Aorta (tissue), 5 donors: ENCODE results near the gene OR2A7. TPM values are rescaled to one million over a fixed set of nuclear protein-coding genes. Genes with fewer than 3 reads are reported as not detected.
"Not testable (repeated sequence)": the region's sequence is repeated elsewhere in the genome, so short reads cannot be mapped to it uniquely, and the experiment has no call there.

Experiments
- ATAC-seq: fragments of 200-7000 bp; cut with Tn5 transposase; one replicate; pipeline ENCODE4 v1.9.1; 2022; ENCODE audit warnings: moderate library complexity; ENCODE audit not compliant: low FRiP score
- DNase-seq, 2 donors: peaks; one replicate each; pipeline ENCODE4 v3.0.0-alpha.2; 2020
- H3K27ac ChIP-seq, 2 donors: one replicate each; pipeline ENCODE4 v1.5.1; 2013; ENCODE audit warnings: low read length in 2 of 2, mild to moderate bottlenecking in 2 of 2, moderate library complexity in 2 of 2, control low read depth in 1 of 2, inconsistent platforms in 1 of 2, low read depth in 1 of 2
- H3K27me3 ChIP-seq, 2 donors: one replicate each; pipeline ENCODE4 v1.6.1; 2013; ENCODE audit warnings: control low read depth in 1 of 2, low read length in 1 of 2, mild to moderate bottlenecking in 1 of 2, moderate library complexity in 1 of 2; ENCODE audit not compliant: insufficient read depth in 2 of 2, control insufficient read depth in 1 of 2
- H3K36me3 ChIP-seq, 2 donors: one replicate each; pipeline ENCODE4 v1.6.1; 2013; ENCODE audit warnings: control low read depth in 1 of 2, low read length in 1 of 2, mild to moderate bottlenecking in 1 of 2; ENCODE audit not compliant: insufficient read depth in 2 of 2, control insufficient read depth in 1 of 2
- H3K4me1 ChIP-seq, 2 donors: one replicate each; pipeline ENCODE4 v1.6.1; 2013; ENCODE audit warnings: low read length in 2 of 2, control low read depth in 1 of 2, mild to moderate bottlenecking in 1 of 2, moderate library complexity in 1 of 2; ENCODE audit not compliant: insufficient read depth in 2 of 2, control insufficient read depth in 1 of 2
- H3K4me3 ChIP-seq, 2 donors: one replicate each; pipeline ENCODE4 v1.5.1; 2013; ENCODE audit warnings: low read length in 2 of 2, control low read depth in 1 of 2, mild to moderate bottlenecking in 1 of 2
- H3K9me3 ChIP-seq: one replicate; pipeline ENCODE4 v1.6.1; 2013; ENCODE audit warnings: mild to moderate bottlenecking, low read length; ENCODE audit not compliant: control insufficient read depth
- intact Hi-C, 2 donors: fragments of 100-400 bp; cut with DNase I; formaldehyde crosslinking; loops; one replicate each; pipeline versions ENCODE4 v1.14.2 to v1.15.0; 2022
- polyA plus RNA-seq, 2 donors: library from polyadenylated mRNA; stranded (reverse); fragments of 200-250 nt; gene quantifications; one replicate each; pipeline ENCODE4 v1.2.3, GENCODE V29; 2013
- total RNA-seq, 2 donors: library from RNA; stranded (reverse); fragmentation: NEBNext Ultra II Directional; extraction: Animal tissue kit (Norgen Biotek cat#: 25700); gene quantifications; one replicate each; pipeline ENCODE4 v1.2.1, GENCODE V29; 2021
- donor health status: healthy with polysubstance abuse.
- donor health status: Bipolar disorder and iron deficiency.
- donor health status: DM: no; HTN: no; CAD: no.
- donor health status: DM: no; HTN: no; CAD: no.
- donor health status: DM: yes; HTN: yes; CAD: no.

Gene OR2A7
- total and polyA plus RNA-seq, 4 donors, result 0.67 to 4.7 (median 1.5) TPM; not detected in 1

GRCh38 chr7:144217200-144217599 is 47.4 kb downstream of the OR2A7 start:
- DNase-seq, result not testable (repeated sequence)
- ATAC-seq, result peak; percentile 31

More at GRCh38 chr7:144217200-144217599, 47.4 kb downstream of the OR2A7 start:
- H3K4me1 ChIP-seq, H3K4me3 ChIP-seq, H3K27me3 ChIP-seq, H3K9me3 ChIP-seq, intact Hi-C loops, H3K36me3 ChIP-seq, H3K27ac ChIP-seq: not testable (repeated sequence)

Other genes with a start within 250 kb of the OR2A7 start
- gene OR2A5, start 215.8 kb downstream of the OR2A7 start, total RNA-seq, result not detected
- not detected for gene OR2A5, start 215.8 kb downstream of the OR2A7 start, polyA plus RNA-seq
- gene OR2A25, start 195.0 kb downstream of the OR2A7 start, total RNA-seq, result not detected
- gene OR2A25, start 195.0 kb downstream of the OR2A7 start, polyA plus RNA-seq, result not detected
- gene OR2A12, start 178.5 kb downstream of the OR2A7 start, total RNA-seq, result not detected
- gene OR2A12, start 178.5 kb downstream of the OR2A7 start, polyA plus RNA-seq, result not detected
- not detected for gene OR2A2, start 155.2 kb downstream of the OR2A7 start, total RNA-seq
- not detected for gene OR2A2, start 155.2 kb downstream of the OR2A7 start, polyA plus RNA-seq
- not detected for gene OR2A14, start 141.6 kb downstream of the OR2A7 start, total RNA-seq
- gene OR2A14, start 141.6 kb downstream of the OR2A7 start, polyA plus RNA-seq, result not detected
- 1 to 10 TPM in 1 of 2 donors, not detected in 1; 4.3 TPM for gene CTAGE4, start 81.3 kb downstream of the OR2A7 start, total RNA-seq
- gene CTAGE4, start 81.3 kb downstream of the OR2A7 start, polyA plus RNA-seq, result 1 to 10 TPM; 1.5 to 2.0 TPM
- 1 to 10 TPM; 4.6 to 9.8 TPM for gene ARHGEF35, start 69.0 kb downstream of the OR2A7 start, total RNA-seq
- gene ARHGEF35, start 69.0 kb downstream of the OR2A7 start, polyA plus RNA-seq, result 10 to 100 TPM in 1 of 2 donors, 1 to 10 TPM in 1; 4.7 to 11.3 TPM
- 1 to 10 TPM in 1 of 2 donors, not detected in 1; 1.3 TPM for gene OR2A42, start 25.2 kb downstream of the OR2A7 start, total RNA-seq
- gene OR2A42, start 25.2 kb downstream of the OR2A7 start, polyA plus RNA-seq, result under 1 TPM; 0.03 to 0.50 TPM
- gene CTAGE8, start 4.5 kb upstream of the OR2A7 start, total RNA-seq, result 1 to 10 TPM in 1 of 2 donors, under 1 TPM in 1; 0.21 to 1.2 TPM
- not detected for gene CTAGE8, start 4.5 kb upstream of the OR2A7 start, polyA plus RNA-seq
- under 1 TPM; 0.16 to 0.39 TPM for gene OR2A1, start 47.6 kb upstream of the OR2A7 start, total RNA-seq
- under 1 TPM; 0.50 to 0.59 TPM for gene OR2A1, start 47.6 kb upstream of the OR2A7 start, polyA plus RNA-seq
- 10 to 100 TPM in 1 of 2 donors, 1 to 10 TPM in 1; 9.0 to 14.5 TPM for gene ARHGEF5, start 90.6 kb upstream of the OR2A7 start, total RNA-seq
- gene ARHGEF5, start 90.6 kb upstream of the OR2A7 start, polyA plus RNA-seq, result 1 to 10 TPM; 2.5 to 9.1 TPM
- gene NOBOX, start 138.9 kb upstream of the OR2A7 start, total RNA-seq, result not detected
- gene NOBOX, start 138.9 kb upstream of the OR2A7 start, polyA plus RNA-seq, result not detected